Measurements from ENCODE around the gene MFSD12. TPM values are rescaled to one million over a fixed set of nuclear protein-coding genes. Genes with fewer than 3 reads are reported as not detected.

The MFSD12 gene
- total RNA-seq, 1 donor from 2014 or later: 181 TPM

DNA sequence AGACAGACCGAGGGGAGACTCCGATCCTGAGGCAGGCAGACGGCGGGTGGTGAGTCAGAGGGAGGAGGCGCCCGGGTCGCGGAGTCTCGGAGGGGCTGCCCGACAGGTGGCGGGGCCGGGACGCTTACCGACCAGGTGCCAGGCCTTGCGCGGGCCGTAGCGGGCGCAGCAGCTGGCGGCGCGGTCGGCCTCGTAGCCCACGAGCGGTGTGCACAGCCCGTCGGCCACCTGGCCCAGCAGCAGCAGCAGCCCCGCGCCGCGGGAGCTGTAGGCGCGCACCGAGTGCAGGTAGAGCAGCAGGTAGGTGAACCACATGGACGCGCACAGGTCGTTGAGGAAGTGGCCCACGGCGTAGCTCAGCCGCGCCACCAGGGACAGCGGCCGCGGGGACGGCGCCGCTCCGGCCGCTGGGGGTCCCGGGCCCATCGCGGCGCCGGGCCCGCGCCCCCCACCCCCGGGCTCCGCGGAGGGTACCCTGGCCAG, 367 bp downstream of the MFSD12 start:
- H3K4me3 Mint-ChIP-seq (ENCODE audit: unreplicated experiment): peak overlapping the region; percentile 99
- Histone ChIP-seq H4K20me1 (ENCODE audit: insufficient read depth, low read length) (peaks cover 39% of the 10 kb centered on the region), H3K27ac (ENCODE audit: low read depth, low read length) (peak overlapping the region; percentile 53), H3K4me1 (ENCODE audit: insufficient read depth, low read length) (peaks cover 29% of the 10 kb centered on the region), H3K4me3 (ENCODE audit: insufficient read depth, low read depth, low read length) (peak overlapping the region; percentile 89), H3K9me3 (ENCODE audit: insufficient read depth, low read depth, low read length) (no peaks in the 10 kb centered on the region), H3K27me3 (ENCODE audit: insufficient read depth, low read length) (no peaks in the 10 kb centered on the region), H2AFZ (ENCODE audit: low read depth, low read length) (peak overlapping the region; percentile 13), H3K4me2 (ENCODE audit: low read length) (peak overlapping the region; percentile 98), H3K79me2 (ENCODE audit: insufficient read depth, low read length) (peaks cover 46% of the 10 kb centered on the region), H3K9ac (ENCODE audit: low read length) (peak overlapping the region; percentile 87), H3K36me3 (ENCODE audit: insufficient read depth, low read length) (no peaks in the 10 kb centered on the region)
- no peaks in the 10 kb centered on the region for H3K9me3 Mint-ChIP-seq (ENCODE audit: unreplicated experiment)
- DNase-seq (ENCODE audit: low read depth): peak; percentile 20
- FAIRE-seq: no peak
- TF ChIP-seq EZH2 (IDR thresholded peaks at IDR 0.05; ENCODE audit: insufficient read depth, low read length) (no peak), CTCF (IDR thresholded peaks at IDR 0.05; ENCODE audit: insufficient read depth, low read depth, low read length) (no peak)
- no peaks in the 10 kb centered on the region for H3K27me3 Mint-ChIP-seq (ENCODE audit: low read depth, unreplicated experiment)
- H3K36me3 Mint-ChIP-seq (ENCODE audit: low read depth, unreplicated experiment): peaks cover 9% of the 10 kb centered on the region
- peak overlapping the region; percentile 85 for H3K27ac Mint-ChIP-seq (ENCODE audit: unreplicated experiment)
- peaks cover 25% of the 10 kb centered on the region for H3K4me1 Mint-ChIP-seq (ENCODE audit: low read depth, unreplicated experiment)

GRCh38 chr19:3556423-3556977, 886 bp downstream of the MFSD12 start:
- peak overlapping the region; percentile 99 for H3K4me3 Mint-ChIP-seq (ENCODE audit: unreplicated experiment)
- peak overlapping the region; percentile 89 for H3K4me3 ChIP-seq (ENCODE audit: insufficient read depth, low read depth, low read length)
- FAIRE-seq: no peak
- H3K27me3 Mint-ChIP-seq (ENCODE audit: low read depth, unreplicated experiment): no peaks in the 10 kb centered on the region
- peaks cover 11% of the 10 kb centered on the region for H3K36me3 Mint-ChIP-seq (ENCODE audit: low read depth, unreplicated experiment)
- H2AFZ ChIP-seq (ENCODE audit: low read depth, low read length): peak overlapping the region; percentile 13
- H3K4me2 ChIP-seq (ENCODE audit: low read length): peak overlapping the region; percentile 98
- H3K9me3 Mint-ChIP-seq (ENCODE audit: unreplicated experiment): no peaks in the 10 kb centered on the region
- H3K27ac ChIP-seq (ENCODE audit: low read depth, low read length): peak overlapping the region; percentile 53
- H3K27ac Mint-ChIP-seq (ENCODE audit: unreplicated experiment): peak overlapping the region; percentile 85
- TF ChIP-seq EZH2 (IDR thresholded peaks at IDR 0.05; ENCODE audit: insufficient read depth, low read length) (no peak), CTCF (IDR thresholded peaks at IDR 0.05; ENCODE audit: insufficient read depth, low read depth, low read length) (no peak)
- H3K79me2 ChIP-seq (ENCODE audit: insufficient read depth, low read length): peaks cover 50% of the 10 kb centered on the region
- DNase-seq (ENCODE audit: low read depth): no peak
- H4K20me1 ChIP-seq (ENCODE audit: insufficient read depth, low read length): peaks cover 43% of the 10 kb centered on the region
- H3K9ac ChIP-seq (ENCODE audit: low read length): peak overlapping the region; percentile 87
- peaks cover 28% of the 10 kb centered on the region for H3K4me1 ChIP-seq (ENCODE audit: insufficient read depth, low read length)
- H3K4me1 Mint-ChIP-seq (ENCODE audit: low read depth, unreplicated experiment): peaks cover 25% of the 10 kb centered on the region
- no peaks in the 10 kb centered on the region for H3K27me3 ChIP-seq (ENCODE audit: insufficient read depth, low read length)
- no peaks in the 10 kb centered on the region for H3K9me3 ChIP-seq (ENCODE audit: insufficient read depth, low read depth, low read length)
- no peaks in the 10 kb centered on the region for H3K36me3 ChIP-seq (ENCODE audit: insufficient read depth, low read length)

Data from astrocyte (in vitro differentiated cells and primary cell).